HG03432 (cell line): Measurements from ENCODE around the gene GGCX.

ENCODE experiments used
- ATAC-seq: cut with Tn5 transposase; IDR thresholded peaks from one replicate; pipeline ENCODE4 v1.9.1; 2021; ENCODE audit warnings: mild to moderate bottlenecking, moderate library complexity; ENCODE audit not compliant: unreplicated experiment

Gene GGCX

DNA sequence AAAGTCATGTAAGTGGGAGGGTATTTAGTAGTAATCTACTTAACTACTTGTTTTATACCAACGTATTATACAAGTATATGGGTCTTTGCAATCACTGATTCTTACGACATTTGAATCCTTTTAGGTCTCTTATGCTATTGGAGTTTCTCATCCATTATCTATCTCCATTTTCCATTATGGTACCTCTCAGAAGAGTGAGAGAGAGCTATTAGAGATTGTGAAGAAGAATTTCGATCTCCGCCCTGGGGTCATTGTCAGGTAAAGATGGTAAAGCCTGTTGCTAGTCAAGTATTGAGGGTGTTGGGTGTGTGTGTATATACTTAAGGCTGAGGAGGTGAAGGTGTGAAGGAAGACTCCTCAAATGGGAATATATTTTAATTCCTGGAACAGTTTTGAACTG lies 18.5 kb downstream of the GGCX start:
- no peak for ATAC-seq

DNA sequence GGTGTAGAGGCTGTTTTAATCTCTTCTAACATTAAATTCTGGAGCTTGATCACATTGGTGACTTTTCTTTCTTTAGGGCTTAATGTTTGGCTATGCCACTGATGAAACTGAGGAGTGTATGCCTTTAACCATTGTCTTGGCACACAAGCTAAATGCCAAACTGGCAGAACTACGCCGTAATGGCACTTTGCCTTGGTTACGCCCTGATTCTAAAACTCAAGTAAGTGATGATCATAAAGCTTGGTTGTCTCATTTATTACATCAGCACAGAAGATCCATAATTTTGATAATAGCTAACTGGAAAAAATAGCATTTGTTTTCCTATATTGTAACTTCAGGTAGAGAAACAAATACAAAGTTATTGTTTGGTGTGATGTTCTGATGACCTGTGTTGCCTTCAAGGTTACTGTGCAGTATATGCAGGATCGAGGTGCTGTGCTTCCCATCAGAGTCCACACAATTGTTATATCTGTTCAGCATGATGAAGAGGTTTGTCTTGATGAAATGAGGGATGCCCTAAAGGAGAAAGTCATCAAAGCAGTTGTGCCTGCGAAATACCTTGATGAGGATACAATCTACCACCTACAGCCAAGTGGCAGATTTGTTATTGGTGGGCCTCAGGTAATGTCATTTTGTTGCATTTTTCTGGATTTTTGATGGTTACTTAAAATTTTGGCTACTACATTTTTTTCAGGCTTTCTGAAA lies 19.4 kb downstream of the GGCX start:
- no peak for ATAC-seq

DNA sequence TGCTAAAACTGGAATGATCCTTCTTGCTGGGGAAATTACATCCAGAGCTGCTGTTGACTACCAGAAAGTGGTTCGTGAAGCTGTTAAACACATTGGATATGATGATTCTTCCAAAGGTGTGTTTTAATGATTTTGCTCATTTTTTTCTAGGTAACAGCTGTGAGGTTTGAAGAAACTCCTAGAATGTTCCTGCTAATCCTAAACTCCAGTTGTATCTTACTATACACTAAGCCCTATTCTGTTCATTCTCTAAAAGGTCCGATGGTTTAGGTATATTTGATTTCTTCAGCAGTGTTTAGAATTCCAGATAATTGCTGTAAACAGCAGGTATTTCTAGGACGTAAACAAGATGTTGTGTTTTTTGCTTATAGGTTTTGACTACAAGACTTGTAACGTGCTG lies 20.0 kb downstream of the GGCX start:
- no peak for ATAC-seq

DNA sequence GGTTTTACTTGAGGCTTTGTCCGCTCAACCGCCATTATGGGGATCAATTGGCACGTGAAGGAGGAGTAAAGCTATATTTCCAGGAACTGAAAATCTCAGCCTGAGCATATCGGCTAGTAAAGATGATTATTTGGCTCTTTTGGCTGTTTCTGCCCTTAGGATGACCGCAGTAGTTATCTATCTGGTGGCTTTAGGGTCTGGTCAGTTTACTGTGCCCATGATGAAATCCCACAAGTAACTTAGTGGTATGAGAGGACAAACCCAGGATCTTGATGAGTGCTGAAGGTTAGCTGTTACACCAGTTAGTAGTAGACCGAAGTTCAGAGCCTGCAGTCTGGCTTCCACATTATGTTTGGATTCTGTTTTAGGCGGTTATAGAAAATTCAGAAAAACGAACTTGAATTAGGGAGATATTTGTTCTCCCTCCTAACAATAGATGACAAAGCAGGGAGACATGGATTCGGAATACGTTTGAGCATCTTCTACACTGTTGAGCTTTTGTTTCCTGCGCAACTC lies 21.1 kb downstream of the GGCX start:
- no peak for ATAC-seq

DNA sequence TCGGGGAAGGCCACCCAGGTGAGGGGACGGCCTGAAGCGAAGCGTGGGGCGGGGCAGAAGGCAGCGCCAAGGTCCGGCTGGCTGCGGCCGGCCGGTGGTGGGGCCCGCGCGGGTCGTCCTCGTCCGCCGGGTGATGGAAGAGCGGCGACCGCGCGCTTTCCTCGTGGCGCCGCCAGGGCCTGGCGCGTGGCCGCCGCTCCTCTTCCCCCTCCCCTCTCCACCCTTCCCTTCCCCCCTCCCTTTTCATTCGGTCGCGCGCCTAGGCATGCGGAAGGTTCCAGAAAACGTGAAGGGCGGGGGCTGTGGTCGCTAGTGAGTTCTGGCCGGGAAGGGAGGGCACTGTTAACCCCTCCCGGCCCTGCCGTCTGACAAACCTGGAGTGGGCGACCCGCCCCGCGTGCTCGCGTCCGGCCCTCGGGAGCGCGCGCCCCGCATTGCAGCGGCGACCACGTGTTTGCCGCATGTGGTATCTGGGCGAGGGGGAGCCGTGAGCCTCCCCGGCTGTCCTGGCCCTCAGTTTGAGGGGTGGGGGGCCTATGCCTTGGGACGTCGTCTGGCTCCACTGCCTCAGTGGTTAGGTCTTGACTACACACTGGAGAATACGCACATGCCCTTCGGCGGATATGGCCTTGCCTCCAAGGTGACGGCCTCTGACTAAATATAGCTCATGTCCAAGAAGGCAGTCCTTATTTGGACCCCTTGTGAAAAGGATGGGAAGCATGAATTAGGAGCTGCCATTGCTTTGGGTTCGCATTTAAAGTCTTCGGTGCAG lies 21.7 kb downstream of the GGCX start:
- ATAC-seq, result peak; percentile 34

DNA sequence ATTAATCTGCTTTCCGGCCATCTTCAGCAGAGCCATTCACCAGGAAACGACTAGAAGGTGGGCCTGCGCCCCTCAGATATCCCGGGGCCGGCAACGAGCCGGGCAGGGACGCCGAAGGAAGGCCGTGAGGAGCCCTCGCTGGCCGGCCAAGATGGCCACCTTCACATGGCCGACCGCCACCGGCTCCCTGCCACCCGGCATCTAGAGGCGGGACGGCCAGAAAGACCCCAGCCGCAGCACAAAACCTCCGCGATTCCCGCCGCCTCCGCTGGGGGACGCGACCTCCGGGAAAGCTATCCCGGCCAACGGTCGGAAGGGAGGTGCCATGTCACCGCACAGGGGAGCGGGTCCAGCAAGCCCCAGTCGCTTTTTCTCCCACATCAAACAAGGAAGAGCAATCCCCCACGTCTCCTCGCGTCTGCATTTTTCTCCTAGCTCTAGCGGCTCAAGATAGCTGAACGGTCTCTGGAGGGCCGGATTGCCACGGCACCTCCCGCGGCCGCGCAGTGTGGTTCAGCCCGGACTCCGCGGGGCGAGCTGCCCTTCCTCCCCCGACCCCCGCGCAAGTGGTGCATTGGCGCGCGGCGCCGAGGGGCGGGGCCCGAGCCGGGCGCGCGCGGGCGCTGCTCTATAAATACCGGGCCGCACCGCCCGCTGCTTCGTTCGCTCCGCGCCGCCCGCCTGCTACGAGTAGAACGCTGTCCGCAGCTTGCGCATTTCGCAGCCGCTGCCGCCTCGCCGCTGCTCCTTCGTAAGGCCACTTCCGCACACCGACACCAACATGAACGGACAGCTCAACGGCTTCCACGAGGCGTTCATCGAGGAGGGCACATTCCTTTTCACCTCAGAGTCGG lies 22.6 kb downstream of the GGCX start, which contains the start of gene MAT2A:
MAT2A (plus strand) TSS at position 662 of the 854 bp plus-strand sequence; CDS start at position 782, 120 bp downstream.
- ATAC-seq, result peak; percentile 78

DNA sequence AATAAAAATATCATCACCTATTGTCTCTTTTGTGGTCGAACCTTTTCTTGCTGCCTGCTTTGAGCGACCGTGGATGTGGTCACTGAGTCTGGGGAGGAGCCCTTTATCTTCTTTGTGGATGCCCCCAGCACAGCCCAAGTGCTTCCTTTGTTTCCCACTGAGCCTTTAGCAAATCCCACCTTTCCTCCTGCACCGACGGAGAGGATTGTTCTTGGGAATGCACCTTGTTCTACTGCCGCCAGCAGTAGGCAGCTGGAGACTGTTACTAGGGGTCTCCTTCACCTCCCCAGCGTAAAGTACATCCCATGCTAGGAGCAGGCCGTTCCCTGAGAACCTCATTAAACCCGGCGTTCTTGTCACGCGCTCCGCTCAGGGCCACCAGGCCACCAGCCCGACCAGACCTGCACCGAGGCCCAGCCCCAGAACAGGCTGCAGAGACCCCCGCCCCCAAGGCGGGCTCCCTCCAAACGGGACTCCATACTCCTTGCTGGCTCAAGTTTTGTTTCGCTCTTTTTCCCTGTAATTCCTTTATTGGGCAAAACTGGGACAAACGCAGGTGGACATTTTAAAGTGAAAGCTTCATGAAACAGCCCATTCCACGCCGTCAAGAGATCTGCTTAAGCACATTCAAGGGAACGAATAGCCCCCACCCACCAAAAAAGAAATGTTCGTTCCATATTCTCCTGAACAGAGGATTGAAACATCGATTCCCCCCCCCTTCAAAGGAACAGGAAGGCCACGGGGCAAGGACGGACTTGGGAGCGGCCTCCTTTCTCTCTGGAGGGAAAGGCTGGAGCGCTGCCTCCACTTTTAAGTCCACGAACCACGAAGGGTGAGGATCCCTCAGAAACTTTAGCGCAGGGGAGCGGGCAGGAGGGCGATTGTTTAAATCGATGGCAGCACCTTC lies 23.4 kb downstream of the GGCX start:
- no peak for ATAC-seq

DNA sequence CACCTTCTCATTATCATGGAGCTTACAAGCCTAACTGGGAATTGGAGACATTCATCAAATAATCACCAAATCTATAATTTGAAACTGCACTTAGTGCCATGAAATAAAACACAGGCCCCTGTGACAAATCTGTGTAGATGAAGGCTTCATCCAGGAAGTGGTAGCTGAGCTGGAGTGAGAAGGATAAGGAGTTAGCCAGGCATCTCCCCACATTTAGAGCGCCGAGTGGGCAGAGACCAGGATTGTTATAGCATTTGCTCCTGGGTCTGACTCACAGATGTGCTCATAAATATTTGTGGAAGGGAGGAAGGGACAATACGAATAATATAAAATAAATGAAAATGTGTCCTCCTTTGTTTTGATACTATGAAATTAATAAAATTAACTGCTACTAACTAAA lies 24.8 kb downstream of the GGCX start:
- no peak for ATAC-seq

DNA sequence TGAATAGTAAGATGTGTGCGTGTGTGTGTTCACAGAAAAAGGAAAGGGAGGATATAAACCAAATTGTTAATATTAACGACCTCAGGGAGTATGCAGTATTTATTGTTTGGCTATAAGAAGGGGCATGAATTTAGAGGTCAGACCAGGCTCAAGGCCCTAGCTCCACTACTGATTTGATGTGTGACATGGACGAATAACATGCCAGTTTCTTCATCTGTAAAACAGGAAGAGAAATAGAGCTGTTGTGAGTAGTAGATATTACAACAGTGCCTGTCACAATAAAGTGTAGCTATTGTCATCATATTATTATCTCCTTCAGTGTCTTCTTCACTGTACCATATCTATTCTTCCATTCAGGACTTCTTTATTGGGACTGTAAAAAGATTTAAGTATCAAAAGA lies 26.4 kb downstream of the GGCX start:
- no peak for ATAC-seq

DNA sequence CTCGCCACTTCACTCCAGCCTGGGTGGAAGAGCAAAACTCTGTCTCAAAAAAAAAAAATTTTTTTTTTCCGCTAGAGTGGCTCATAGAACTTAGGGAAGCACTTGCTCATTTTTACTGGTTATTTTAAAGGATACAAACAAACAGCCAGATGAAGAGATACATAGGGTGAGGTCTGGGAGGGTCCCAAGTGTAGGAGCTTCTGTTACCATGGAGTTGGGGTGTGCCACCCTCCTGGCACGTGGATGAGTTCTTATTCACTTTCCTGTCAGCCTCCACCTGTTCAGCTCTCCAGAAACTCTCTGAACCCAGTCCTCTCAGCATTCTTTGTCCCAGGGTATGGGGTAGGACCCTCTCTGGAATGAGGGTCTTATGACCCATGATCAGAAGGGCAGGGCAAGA lies 27.2 kb downstream of the GGCX start:
- ATAC-seq, result no peak

DNA sequence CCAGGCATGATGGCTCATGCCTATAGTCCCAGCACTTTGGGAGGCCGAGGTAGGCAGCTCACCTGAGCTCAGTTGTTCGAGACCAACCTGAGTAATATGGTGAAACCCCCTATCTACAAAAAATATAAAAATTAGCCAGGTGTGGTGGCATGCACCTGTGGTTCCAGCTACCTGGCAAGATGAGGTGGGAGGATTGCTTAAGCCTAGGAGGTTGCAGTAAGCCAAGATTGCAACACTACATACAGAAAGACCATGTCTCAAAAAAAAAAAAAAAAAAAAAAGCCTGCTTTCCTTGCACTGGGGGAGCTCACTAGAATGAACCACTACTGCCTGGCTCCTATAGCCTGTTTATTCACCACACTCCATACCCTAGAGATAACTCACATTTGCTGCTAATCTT lies 29.7 kb downstream of the GGCX start:
- ATAC-seq, result no peak

DNA sequence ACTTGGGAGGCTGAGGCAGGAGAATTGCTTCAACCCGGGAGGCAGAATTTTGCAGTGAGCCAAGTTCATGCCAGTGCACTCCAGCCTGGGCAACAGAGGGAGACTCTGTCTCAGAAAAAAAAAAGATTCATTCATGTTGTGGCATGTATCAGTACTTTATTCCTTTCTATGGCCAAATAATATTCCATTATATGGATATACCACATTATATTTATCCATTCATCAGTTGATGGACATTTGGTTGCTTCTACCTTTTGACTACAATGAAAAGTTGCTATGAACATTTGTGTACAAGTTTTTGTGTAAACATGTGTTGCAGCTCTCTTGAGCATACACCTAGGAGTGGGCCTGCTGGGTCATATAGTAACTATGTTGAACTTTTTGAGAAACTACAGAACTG lies 31.5 kb downstream of the GGCX start:
- ATAC-seq, result no peak

DNA sequence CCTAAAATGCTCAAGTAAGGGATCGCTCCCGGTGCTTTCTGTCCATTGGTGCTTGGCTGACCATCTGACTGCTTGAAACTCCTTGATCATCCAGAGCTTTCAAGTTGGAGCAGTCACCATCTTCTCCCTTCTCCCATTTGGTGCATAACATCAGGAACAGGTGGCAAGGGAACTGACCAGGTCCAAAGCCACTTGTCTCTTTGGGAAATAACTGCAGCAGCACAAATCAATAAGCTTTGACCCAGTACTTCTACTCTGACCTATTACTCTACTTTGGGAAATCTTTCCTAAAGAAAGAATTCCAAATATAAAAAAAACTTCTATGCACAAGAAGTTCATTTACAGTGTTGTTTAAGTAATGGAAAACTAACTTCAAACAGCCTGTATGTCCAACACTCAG lies 32.9 kb downstream of the GGCX start:
- no peak for ATAC-seq

DNA sequence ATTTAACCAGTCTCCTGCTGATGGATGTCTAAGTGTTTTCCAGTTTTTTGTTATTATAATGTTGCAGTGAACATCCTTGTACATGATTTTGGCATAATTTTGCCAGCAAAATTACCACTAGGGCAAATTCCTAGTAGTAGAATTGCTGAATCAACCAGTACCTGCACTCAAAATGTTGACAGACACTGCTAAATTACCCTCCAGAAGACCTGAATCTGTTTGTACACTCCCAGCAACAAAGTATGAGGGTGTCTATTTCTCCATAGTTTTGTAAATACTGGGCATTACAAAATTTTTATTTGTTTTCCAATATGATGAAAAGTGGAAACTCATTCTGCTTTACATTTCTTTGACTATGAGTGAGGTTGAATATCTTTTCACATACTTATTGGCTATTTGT lies 33.5 kb downstream of the GGCX start:
- no peak for ATAC-seq

DNA sequence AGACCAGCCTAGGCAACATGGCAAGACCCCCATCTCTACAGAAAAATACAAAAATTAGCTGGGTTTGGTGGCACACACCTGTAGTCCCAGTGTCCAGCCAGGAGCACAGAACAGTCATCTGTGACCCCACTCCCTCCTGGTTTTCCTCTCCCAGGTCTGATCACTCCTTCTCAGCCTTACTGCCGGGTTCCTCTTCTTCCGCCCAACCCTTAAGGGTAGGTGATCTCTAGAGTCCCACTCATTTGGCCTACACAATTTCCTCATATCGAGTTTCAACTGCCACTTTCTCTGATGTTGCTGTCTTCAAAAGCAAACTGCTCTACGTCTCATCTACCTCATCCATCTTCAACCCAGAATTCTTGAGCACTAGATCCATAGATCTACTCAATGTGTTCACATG lies 35.7 kb downstream of the GGCX start:
- no peak for ATAC-seq

DNA sequence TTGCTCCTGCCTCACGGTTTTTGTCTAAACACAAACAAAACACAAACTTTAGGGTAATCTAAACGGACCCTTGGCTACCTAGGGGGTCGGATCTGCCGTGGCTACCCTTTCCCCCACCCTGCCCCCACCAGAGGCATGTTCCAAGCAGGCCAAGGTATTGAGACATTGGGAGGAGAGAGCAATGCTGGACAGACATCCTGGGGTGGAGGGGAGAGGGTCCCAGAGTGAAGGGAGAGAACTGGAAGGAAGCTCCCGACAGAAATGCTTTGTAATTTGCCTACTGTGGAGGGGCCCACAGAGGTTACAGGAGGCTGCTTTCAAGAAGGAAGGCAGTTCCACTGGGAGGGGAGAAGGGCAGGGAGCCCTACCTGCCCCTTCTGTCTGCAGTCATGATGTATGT lies 36.3 kb downstream of the GGCX start:
- ATAC-seq, result no peak

DNA sequence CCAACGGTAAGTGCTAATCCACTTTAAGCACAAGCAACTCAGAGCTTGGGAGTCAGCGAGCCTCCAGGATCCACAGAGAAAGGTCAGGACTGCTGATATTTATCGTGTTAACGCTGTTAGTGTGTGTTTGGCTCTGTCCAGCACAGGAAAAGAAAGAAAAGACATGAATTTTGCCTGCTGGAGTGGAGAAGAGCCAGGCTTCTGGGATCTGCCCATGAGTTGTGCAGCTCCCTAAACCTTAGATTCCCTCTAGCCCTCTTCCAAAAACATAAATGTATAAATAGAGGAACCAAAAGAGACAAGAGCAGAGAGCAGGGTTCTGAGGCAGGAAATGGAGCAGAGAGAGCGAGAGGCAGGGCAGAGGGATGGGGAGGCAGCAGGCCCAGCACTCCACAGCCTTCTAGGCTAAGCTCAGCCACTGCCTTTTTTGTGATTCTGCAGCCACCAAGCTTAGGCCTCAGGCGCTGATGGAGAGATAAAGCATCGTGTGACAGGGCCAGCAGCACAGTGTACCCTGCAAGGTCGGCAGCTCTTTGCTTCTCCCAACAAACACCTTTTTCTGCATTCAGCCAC lies 36.9 kb downstream of the GGCX start:
- no peak for ATAC-seq

DNA sequence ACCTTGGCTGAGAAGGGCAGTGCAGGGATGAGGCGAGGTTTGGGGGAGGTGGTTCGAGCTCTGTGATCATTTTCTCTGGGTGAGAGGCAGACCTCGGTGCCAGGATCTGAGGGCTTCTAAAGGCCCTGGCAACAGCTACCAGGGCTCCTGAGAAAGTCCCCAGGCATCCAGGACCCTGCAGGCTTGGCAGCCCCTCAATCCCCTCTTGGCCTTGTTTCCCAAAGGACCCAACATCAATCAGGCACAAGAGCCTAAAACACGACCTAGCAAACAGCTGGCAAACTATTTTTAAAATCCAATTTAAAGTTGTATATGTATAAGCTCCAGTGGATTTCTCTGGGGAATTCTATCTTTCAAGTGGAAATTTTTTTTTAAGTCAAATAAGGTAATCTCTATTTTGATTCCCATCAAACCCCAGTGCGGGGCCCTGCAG lies 37.4 kb downstream of the GGCX start:
- ATAC-seq, result no peak

DNA sequence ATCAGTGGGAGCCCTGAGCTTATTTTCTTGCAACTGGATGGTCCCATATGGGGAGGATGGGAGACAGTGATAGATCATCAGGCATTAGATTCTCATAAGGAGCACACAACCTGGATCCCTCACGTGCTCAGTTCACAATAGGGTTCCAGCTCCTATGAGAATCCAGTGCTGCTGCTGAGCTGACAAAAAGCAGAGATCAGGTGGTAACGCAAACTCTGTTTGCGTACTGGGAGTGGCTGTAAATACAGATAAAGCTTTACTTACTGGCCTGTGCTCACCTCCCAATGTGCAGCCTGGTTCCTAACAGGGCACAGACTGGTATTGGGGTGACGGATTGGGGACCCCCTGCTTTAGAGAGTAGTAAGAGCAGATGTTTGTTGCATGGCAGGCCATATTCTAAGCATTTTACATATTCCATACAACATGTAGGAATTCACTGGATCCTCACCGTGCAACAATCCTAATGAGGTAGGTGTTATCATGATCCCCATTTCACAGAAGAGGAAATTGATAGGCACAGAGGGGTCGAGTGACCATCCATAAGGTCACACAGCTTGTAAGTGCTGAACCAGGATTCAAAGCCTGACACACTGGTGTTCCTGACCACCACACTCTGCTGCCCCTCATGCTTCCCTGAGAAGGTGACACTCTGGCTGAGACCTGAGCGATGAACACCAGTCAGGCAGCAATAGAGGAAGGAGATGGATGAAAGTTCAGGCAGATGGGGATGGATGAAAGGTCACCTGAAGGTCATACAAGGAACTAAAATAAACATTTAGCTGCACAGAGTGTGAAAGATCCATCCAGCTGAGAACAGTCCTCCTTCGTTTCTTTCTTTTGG lies 38.0 kb downstream of the GGCX start:
- ATAC-seq, result no peak
